Gastroesophageal sphincter (tissue), 3 donors: Measurements from ENCODE around the gene NOTUM.

Experiments used
- CTCF ChIP-seq, 4 experiments: fragments of 200-600 bp in 2 of 4; fragments of 450-650 bp in 2 of 4; sonication (generic) in 1 of 4; IDR thresholded peaks; one replicate each; pipeline ENCODE4 v1.5.1; 2017 to 2019; ENCODE audit warnings: antibody characterized with exemption in 4 of 4, mild to moderate bottlenecking in 2 of 4, moderate library complexity in 2 of 4
- EP300 ChIP-seq: sonication (generic); formaldehyde crosslinking; IDR thresholded peaks from one replicate; pipeline ENCODE4 v1.6.1; 2017; ENCODE audit warnings: antibody characterized with exemption, mild to moderate bottlenecking
- POLR2A ChIP-seq, 2 donors: fragments of 450-650 bp; IDR thresholded peaks; one replicate each; pipeline ENCODE4 v1.6.1; 2017; ENCODE audit warnings: antibody characterized with exemption in 2 of 2, mild to moderate bottlenecking in 2 of 2, moderate library complexity in 1 of 2
- POLR2AphosphoS5 ChIP-seq: sonication (generic); formaldehyde crosslinking; IDR thresholded peaks from one replicate; pipeline ENCODE4 v1.6.1; 2017; ENCODE audit warnings: antibody characterized with exemption

- TF ChIP-seq CTCF (IDR thresholded peaks at IDR 0.05) (no peak), POLR2AphosphoS5 (no peak), POLR2A (IDR thresholded peaks at IDR 0.05) (no peak), EP300 (no peak)
Measured at GRCh38 chr17:81931557-81932332, 29.2 kb downstream of the NOTUM start.
